HFFc6 (cell line): ENCODE results near the gene ARCN1. TPM values are rescaled to one million over a fixed set of nuclear protein-coding genes. Genes with fewer than 3 reads are reported as not detected.

Source experiments
- DNase-seq: peaks from one replicate; pipeline ENCODE4 v3.0.0-alpha.2; 2018
- H3K27ac Mint-ChIP-seq: 2 replicates; pipeline ENCODE4 v1.8.0; 2020; ENCODE audit warnings: mild to moderate bottlenecking, mixed read lengths
- H3K27me3 Mint-ChIP-seq: 2 replicates; pipeline ENCODE4 v1.8.0; 2021; ENCODE audit warnings: mild to moderate bottlenecking, moderate library complexity, mixed read lengths; ENCODE audit not compliant: insufficient read depth
- H3K36me3 Mint-ChIP-seq: 2 replicates; pipeline ENCODE4 v1.8.0; 2021; ENCODE audit warnings: low read depth, mixed read lengths
- H3K4me1 Mint-ChIP-seq: 2 replicates; pipeline ENCODE4 v1.8.0; 2020; ENCODE audit warnings: low read depth, mixed read lengths
- H3K4me3 Mint-ChIP-seq: 2 replicates; pipeline ENCODE4 v1.8.0; 2020; ENCODE audit warnings: mild to moderate bottlenecking, moderate library complexity, mixed read lengths
- H3K9me3 Mint-ChIP-seq: 2 replicates; pipeline ENCODE4 v1.8.0; 2020; ENCODE audit warnings: mild to moderate bottlenecking, mixed read lengths
- total RNA-seq, 6 experiments: library from RNA; stranded (reverse); fragmentation: NEBNext Ultra II Directional; extraction: Animal tissue kit (Norgen Biotek cat#: 25700); gene quantifications; 2 replicates in 1 of 6; 3 replicates in 5 of 6; pipeline ENCODE4 v1.2.3, GENCODE V29; 2021
- TF ChIP-seq, protein P1 (sequence below): fragments of 200-600 bp; sonication (generic); IDR thresholded peaks from 2 replicates; pipeline ENCODE4 v1.5.0; 2021; ENCODE audit warnings: antibody characterized with exemption, mild to moderate bottlenecking

ARCN1 gene
- total RNA-seq, 6 experiments from 2014 or later, result 271 to 331 (median 319) TPM

DNA sequence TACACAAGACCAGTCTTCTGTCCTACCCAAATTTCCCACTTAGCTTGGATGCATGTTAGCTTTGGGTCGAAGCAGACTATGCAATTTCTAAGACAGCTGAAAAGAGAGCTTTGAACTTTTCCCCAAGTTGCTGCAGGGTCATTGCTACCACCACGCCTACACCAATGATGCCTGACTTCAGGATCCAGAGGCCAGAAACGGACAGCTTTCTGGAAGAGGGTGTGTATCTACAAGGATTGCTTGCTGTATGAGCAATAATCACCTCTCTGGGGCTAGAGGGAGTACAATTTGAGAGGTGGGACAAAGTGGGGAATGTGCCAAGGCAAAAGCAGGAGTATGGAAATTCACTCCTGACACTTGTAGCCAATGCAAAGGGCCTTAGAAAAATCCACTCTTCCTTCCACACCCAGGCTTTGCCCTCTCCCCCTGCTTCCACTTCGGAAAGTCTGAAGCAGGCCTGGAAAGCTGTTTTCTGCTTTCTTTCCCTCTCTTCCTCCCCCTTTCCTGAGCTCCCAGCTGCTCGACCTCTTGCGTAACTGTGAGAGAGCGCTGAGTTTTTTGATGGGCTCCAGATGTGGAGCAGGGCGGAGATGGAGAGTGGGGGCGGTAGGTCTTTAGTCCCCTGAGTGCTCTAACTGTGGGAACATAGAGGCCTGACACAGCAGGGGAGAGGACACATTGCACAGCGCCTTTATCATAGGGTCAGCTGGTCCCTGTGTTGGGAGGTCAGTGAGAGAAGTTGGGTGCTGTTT, 33.1 kb downstream of the ARCN1 start:
- Mint-ChIP-seq H3K4me3 (peak overlapping the region; percentile 53), H3K4me1 (peaks cover 68% of the 10 kb centered on the region), H3K36me3 (peaks cover 27% of the 10 kb centered on the region), H3K9me3 (no peaks in the 10 kb centered on the region), H3K27ac (peak overlapping the region; percentile 82), H3K27me3 (no peaks in the 10 kb centered on the region; the same call in 1 of the 2 replicates)
- peak; percentile 62 for DNase-seq
- TF ChIP-seq, protein P1, sequence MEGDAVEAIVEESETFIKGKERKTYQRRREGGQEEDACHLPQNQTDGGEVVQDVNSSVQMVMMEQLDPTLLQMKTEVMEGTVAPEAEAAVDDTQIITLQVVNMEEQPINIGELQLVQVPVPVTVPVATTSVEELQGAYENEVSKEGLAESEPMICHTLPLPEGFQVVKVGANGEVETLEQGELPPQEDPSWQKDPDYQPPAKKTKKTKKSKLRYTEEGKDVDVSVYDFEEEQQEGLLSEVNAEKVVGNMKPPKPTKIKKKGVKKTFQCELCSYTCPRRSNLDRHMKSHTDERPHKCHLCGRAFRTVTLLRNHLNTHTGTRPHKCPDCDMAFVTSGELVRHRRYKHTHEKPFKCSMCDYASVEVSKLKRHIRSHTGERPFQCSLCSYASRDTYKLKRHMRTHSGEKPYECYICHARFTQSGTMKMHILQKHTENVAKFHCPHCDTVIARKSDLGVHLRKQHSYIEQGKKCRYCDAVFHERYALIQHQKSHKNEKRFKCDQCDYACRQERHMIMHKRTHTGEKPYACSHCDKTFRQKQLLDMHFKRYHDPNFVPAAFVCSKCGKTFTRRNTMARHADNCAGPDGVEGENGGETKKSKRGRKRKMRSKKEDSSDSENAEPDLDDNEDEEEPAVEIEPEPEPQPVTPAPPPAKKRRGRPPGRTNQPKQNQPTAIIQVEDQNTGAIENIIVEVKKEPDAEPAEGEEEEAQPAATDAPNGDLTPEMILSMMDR, result no peak

DNA sequence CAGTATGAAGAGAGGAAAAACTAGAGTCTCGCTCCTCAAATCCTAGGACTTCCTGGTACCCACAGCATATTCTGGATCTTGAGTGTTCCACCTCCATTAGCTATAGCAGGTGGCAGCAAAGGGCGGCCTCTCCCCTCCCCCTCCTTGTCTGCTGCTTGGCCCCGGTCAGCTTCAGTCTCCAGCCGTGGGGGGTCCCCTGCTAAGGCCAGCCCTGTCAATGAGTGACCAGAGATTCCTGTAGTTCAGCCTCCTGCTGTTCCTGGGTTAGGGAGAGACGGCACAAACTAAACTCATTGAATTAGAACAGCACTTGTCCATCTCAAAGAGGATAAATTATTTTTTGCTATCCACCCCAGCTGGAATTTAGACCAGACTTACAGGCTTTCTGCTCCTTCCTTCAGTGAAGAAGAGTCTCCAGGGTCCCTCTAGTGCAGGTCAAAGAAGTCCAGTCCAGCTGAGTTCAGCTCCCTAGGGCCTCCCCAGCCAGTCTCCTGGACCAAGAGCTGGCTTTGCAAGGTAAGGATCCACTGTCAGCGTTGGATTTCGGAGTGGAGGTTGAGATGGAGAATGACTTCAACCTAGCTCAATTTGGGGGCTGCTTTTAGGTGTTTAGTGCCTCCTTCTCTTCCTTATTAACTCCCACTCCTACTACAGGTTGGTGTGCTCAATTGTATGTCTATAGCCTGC, 34.1 kb downstream of the ARCN1 start:
- H3K27me3 Mint-ChIP-seq, result no peaks in the 10 kb centered on the region; the same call in 1 of the 2 replicates
- no peak for DNase-seq
- H3K9me3 Mint-ChIP-seq, result no peaks in the 10 kb centered on the region
- peaks cover 21% of the 10 kb centered on the region for H3K36me3 Mint-ChIP-seq
- TF ChIP-seq, protein P1, result no peak
- H3K27ac Mint-ChIP-seq, result peak overlapping the region; percentile 82
- peak overlapping the region; percentile 53; the same call in 1 of the 2 replicates for H3K4me3 Mint-ChIP-seq
- H3K4me1 Mint-ChIP-seq, result peaks cover 72% of the 10 kb centered on the region

DNA sequence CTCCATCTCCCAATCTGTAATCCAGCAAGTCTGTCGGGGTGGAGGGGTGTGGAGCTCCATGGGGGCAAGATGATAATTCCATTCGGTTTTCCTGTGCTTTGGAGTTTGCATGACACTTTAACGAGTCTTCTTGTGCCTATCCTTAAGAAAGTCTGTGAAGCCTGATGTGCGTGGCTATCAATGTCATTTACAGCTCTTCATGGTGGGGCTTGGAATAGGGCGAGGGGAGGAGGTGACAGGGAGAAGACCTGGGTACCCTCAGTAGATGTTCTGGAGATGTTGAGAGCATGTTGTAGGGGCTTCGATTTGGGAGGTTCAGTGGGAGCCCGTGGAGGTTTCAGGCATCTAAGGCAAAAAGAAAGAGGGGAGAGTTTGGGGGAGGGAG, 34.6 kb downstream of the ARCN1 start:
- Mint-ChIP-seq H3K27me3 (no peaks in the 10 kb centered on the region; the same call in 1 of the 2 replicates), H3K4me3 (peak overlapping the region; percentile 29; the same call in 1 of the 2 replicates), H3K9me3 (no peaks in the 10 kb centered on the region), H3K4me1 (peaks cover 75% of the 10 kb centered on the region), H3K27ac (peak overlapping the region; percentile 82; the same call in 1 of the 2 replicates), H3K36me3 (peaks cover 16% of the 10 kb centered on the region)
- TF ChIP-seq, protein P1, result no peak
- DNase-seq, result no peak

DNA sequence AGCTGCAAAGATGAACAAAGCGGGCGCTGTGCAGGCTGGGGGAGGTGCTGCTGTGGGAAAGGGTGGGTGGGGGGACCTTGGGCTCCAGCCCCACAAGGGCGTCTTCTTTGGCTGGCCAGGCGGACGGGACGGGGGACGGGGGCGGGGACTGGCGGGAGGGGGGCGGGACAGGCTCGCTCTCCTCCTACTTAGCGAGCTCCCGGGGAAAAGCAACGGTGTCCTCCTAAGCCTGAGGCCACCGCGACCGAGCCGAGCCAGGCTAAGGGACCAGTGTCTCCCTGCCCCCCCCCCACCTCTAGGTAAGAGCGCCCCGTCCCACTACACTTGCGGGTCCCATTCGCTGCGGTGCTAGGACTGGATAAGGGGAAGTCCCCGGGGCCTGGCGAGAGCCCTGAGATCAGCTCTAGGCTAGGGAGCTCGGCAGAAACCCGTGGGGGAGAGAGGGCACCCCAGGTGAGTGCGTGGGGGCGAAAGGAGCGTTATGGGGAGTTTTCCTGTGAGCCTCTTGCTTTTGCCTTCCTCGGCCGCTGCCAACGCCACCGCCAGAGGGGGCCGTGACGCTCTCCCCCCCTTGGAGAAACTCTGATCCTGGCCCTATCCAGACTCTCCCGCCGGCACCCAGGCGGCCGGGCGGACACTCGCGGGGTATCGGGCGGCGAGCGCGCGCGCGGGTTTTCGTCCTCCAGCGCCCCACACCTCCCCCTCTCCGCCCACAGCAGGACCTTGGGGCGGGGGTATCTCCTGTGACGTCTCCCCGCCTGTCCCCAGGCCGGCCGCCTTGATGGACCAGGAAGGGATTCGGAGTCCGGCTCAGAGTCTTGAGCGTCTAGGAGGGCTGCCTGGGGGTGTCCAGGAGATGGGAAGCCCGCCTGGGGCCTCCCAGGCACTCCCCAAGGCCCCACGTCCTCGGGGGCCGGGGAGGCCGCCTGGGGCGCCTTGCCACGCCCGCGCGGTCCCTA, 35.5 kb downstream of the ARCN1 start, which contains the start of gene PHLDB1:
Gene PHLDB1 (plus strand): TSS at position 215 of the 959 bp plus-strand sequence. CDS start 6,222 bp downstream, outside the sequence.
- peak within 1 kb of the TSS; percentile 88 for H3K4me3 Mint-ChIP-seq
- H3K27me3 Mint-ChIP-seq, result no peaks in the 10 kb centered on the region; the same call in 1 of the 2 replicates
- peak; percentile 69 for DNase-seq
- H3K27ac Mint-ChIP-seq, result peak within 1 kb of the TSS; percentile 97
- no peaks in the 10 kb centered on the region for H3K9me3 Mint-ChIP-seq
- H3K36me3 Mint-ChIP-seq, result peaks cover 10% of the 10 kb centered on the region
- TF ChIP-seq, protein P1, result peak; percentile 83
- H3K4me1 Mint-ChIP-seq, result peaks cover 78% of the 10 kb centered on the region
